NCI-H1694 (cell line): ENCODE measurements around the gene SCFD1.

Experiments
- DNase-seq: peaks from one replicate; lab custom pipeline; 2025; lab: John Stamatoyannopoulos, UW

SCFD1 gene

GRCh38 chr14:30757082-30757481 is 135.0 kb downstream of the SCFD1 start:
- no peak for DNase-seq

- DNase-seq = no peak
Observed at GRCh38 chr14:30759172-30760125, 137.3 kb downstream of the SCFD1 start.

GRCh38 chr14:30763891-30764290 is 141.8 kb downstream of the SCFD1 start:
- no peak for DNase-seq

- DNase-seq = no peak
Observed at GRCh38 chr14:30767624-30768023, 145.5 kb downstream of the SCFD1 start.

- no peak for DNase-seq
Observed at GRCh38 chr14:30768791-30769190, 146.7 kb downstream of the SCFD1 start.

GRCh38 chr14:30770376-30770775 is 148.3 kb downstream of the SCFD1 start:
- DNase-seq = no peak

GRCh38 chr14:30771595-30771994 is 149.5 kb downstream of the SCFD1 start:
- DNase-seq = no peak

GRCh38 chr14:30779210-30779609 is 157.1 kb downstream of the SCFD1 start:
- DNase-seq = no peak
